HG03045 (cell line): ENCODE data around the gene LAX1.
"Not testable (repeated sequence)": the region's sequence is repeated elsewhere in the genome, so short reads cannot be mapped to it uniquely, and the experiment has no call there.

ENCODE experiments used
- ATAC-seq: cut with Tn5 transposase; IDR thresholded peaks from one replicate; pipeline ENCODE4 v1.9.1; 2021; ENCODE audit warnings: mild to moderate bottlenecking, moderate library complexity; ENCODE audit not compliant: unreplicated experiment

Gene LAX1

GRCh38 chr1:203764105-203765028 lies 616 bp upstream of the LAX1 start:
- ATAC-seq = no peak

GRCh38 chr1:203768256-203768655 lies 3.3 kb downstream of the LAX1 start:
- ATAC-seq = no peak

- no peak for ATAC-seq
These were observed 4.7 kb downstream of the LAX1 start for GRCh38 chr1:203769505-203770343.

DNA sequence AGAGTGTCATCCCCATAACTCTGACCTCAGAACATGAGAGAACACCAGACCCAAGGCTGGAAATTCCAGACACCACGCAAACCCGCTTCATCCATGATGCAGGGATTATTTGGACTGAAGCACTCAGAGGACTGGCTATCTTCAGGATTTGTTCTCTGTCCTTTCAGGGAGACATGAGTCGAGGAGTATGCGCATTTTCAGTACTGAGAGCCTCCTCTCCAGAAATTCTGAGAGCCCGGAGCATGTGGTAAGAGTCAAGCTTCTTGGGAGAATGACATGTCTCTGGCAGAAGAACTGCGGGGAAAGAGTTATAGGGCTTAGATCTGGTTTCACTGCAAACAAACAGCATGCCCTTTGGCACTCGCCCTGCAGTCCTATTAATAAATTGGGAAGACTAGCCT lies 6.9 kb downstream of the LAX1 start:
- ATAC-seq = no peak

- no peak for ATAC-seq
These were observed 7.9 kb downstream of the LAX1 start for GRCh38 chr1:203772836-203773235.

DNA sequence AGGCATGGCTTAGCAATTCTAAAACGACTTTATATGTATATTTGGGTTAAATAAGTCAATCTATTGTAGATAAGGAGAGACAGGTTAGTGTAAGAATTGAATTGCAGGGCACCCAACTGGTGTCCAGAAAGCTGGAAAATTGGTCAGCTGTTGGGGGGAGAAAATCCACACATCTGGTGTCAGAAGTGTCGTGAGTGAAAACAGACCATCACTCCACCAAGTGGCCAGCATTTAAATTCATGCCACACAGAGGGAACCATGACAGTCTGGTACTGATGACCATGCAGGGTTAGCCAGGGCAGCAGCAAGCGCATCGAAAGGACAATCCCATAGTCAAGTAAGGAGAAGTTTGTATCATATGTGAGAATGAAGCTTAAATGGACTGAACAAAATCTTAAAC lies 11.7 kb downstream of the LAX1 start:
- ATAC-seq = no peak

DNA sequence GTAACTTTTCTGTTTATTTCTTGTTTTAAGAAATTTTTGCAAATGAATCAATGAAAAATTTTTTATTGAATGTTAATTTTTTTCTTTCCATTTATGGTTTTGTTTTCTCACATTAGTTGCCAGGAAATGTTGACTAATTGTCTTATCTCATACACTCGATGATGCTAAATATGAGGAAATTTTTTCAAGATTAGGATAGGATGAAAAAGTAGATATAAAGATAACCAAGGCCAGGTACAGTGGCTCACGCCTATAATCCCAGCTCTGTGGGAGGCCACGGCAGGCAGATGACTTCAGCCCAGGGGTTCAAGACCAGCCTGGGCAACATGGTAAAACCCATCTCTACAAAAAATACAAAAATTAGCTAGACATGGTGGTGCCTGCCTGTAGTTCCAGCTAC lies 12.6 kb downstream of the LAX1 start:
- no peak for ATAC-seq

GRCh38 chr1:203778146-203778545 lies 13.2 kb downstream of the LAX1 start:
- no peak for ATAC-seq

GRCh38 chr1:203778789-203779188 lies 13.8 kb downstream of the LAX1 start:
- ATAC-seq = no peak

- ATAC-seq = no peak
These were observed 17.0 kb downstream of the LAX1 start for GRCh38 chr1:203781962-203782361.

GRCh38 chr1:203789966-203790365 lies 25.0 kb downstream of the LAX1 start:
- no peak for ATAC-seq

- no peak for ATAC-seq
These were observed 26.5 kb downstream of the LAX1 start for GRCh38 chr1:203791498-203791897.

GRCh38 chr1:203792486-203792885 lies 27.5 kb downstream of the LAX1 start:
- ATAC-seq = no peak

- ATAC-seq = not testable (repeated sequence)
These were observed 28.6 kb downstream of the LAX1 start for GRCh38 chr1:203793561-203793960.

DNA sequence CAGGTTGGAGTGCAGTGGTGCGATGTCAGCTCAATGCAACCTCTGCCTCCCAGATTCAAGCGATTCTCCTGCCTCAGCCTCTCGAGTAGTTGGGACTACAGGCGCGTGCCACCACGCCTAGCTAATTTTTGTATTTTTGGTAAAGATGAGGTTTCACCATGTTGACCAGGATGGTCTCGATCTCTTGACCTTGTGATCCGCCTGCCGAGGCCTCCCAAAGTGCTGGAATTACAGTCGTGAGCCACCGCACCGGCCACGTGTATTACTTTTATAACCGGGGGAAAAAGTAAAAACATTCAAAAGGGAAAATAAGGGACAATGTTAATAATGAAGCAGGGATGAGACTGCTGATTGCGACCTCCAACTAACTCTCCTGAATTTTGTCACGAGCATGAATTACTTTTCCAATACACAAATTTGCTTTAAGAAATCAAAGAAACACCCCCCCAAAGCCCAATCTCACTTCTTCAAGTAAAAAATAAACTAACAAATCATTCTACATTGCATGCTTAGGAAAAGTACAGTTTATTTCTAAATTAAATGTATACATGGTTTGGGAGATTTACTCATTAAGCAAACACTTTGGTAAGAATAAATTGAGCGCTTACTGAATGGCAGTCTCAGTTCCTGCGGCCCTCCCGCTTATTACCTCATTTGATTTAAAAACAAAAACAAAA lies 29.9 kb downstream of the LAX1 start:
- ATAC-seq = no peak

- ATAC-seq = peak; percentile 98
These were observed 30.7 kb downstream of the LAX1 start, which contains the start of the genes ZBED6 and ZC3H11A for GRCh38 chr1:203795441-203796235. Gene ZBED6, plus strand, starts transcription at chr1:203795623. Its CDS starts 1,900 bp downstream, at chr1:203797523. Gene ZC3H11A, plus strand, starts transcription at chr1:203795623. Its CDS starts 21,448 bp downstream, at chr1:203817071.

GRCh38 chr1:203796236-203796605 lies 31.2 kb downstream of the LAX1 start:
- peak; percentile 18 for ATAC-seq

- no peak for ATAC-seq
These were observed 32.2 kb downstream of the LAX1 start for GRCh38 chr1:203797216-203797615.

GRCh38 chr1:203797948-203798655 lies 33.1 kb downstream of the LAX1 start:
- ATAC-seq = no peak

DNA sequence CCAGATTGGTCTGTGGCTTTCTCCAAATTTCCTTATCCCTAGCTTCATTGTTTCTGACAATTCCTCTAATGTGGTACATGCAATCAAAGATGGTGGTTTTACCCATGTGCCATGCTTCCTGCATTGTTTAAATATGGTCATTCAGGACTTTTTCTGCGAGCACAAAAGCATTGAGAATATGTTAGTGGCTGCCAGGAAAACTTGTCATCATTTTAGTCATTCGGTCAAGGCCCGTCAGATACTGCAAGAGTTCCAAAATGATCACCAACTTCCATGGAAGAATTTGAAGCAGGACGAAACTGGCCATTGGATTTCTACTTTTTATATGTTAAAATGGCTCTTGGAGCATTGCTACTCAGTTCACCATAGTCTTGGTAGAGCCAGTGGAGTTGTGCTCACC lies 34.2 kb downstream of the LAX1 start:
- no peak for ATAC-seq
